Astrocyte of the cerebellum (primary cell): ENCODE results near the gene ZFAND2B.

Experiments
- DNase-seq: peaks from one replicate; pipeline ENCODE4 v3.0.0-alpha.2; 2011; ENCODE audit warnings: low read depth
- H3K4me3 ChIP-seq: 2 replicates; pipeline ENCODE4 v1.5.1; 2011; ENCODE audit warnings: mild to moderate bottlenecking, low read depth, low read length, moderate library complexity
- CTCF ChIP-seq: IDR thresholded peaks from 2 replicates; pipeline ENCODE4 v1.5.1; 2012; ENCODE audit warnings: low read length, low read depth, moderate library complexity, mild to moderate bottlenecking; ENCODE audit errors: missing control alignments
- in situ Hi-C: cut with HindIII; loops from 2 replicates; pipeline ENCODE4 v1.10.0; 2017; ENCODE audit warnings: low sequenced_read_pairs

The ZFAND2B gene

GRCh38 chr2:219161097-219161496 lies 45.5 kb upstream of the ZFAND2B start:
- H3K4me3 ChIP-seq: peak overlapping the region; percentile 60
- DNase-seq: no peak
- no peak for TF ChIP-seq CTCF
- in situ Hi-C loops: no loop called here

GRCh38 chr2:219163156-219163555 lies 43.4 kb upstream of the ZFAND2B start:
- no peak for TF ChIP-seq CTCF
- no peak for DNase-seq
- in situ Hi-C loops: no loop called here
- no peak overlapping the region for H3K4me3 ChIP-seq

- DNase-seq: no peak
- no peak for TF ChIP-seq CTCF
These were observed 41.3 kb upstream of the ZFAND2B start for GRCh38 chr2:219165058-219165911.

GRCh38 chr2:219167997-219168396 lies 38.6 kb upstream of the ZFAND2B start:
- H3K4me3 ChIP-seq: no peak overlapping the region
- no peak for TF ChIP-seq CTCF
- in situ Hi-C loops: no loop called here
- DNase-seq: no peak

More at GRCh38 chr2:219165058-219165911, 41.3 kb upstream of the ZFAND2B start:
- no peak overlapping the region for H3K4me3 ChIP-seq
- in situ Hi-C loops: no loop called here

- no peak for DNase-seq
- TF ChIP-seq CTCF: no peak
- in situ Hi-C loops: no loop called here
- H3K4me3 ChIP-seq: no peak overlapping the region
These were observed 38.1 kb upstream of the ZFAND2B start for GRCh38 chr2:219168526-219168925.

- in situ Hi-C loops: no loop called here
- DNase-seq: no peak
- TF ChIP-seq CTCF: no peak
- H3K4me3 ChIP-seq: no peak overlapping the region
These were observed 37.6 kb upstream of the ZFAND2B start for GRCh38 chr2:219168932-219169331.
